Tibial nerve (tissue), 4 donors: Measurements from ENCODE around the gene CDK5.

Experiments used
- CTCF ChIP-seq, 5 experiments: fragments of 200-600 bp in 3 of 5; fragments of 450-650 bp in 2 of 5; sonication (generic) in 3 of 5; IDR thresholded peaks; one replicate each; pipeline ENCODE4 v1.5.1; 2016 to 2019; ENCODE audit warnings: antibody characterized with exemption in 5 of 5, mild to moderate bottlenecking in 3 of 5, moderate library complexity in 2 of 5
- EP300 ChIP-seq, 2 donors: sonication (generic); formaldehyde crosslinking; IDR thresholded peaks; one replicate each; pipeline ENCODE4 v1.6.1; 2017; ENCODE audit warnings: antibody characterized with exemption in 2 of 2, mild to moderate bottlenecking in 1 of 2
- POLR2A ChIP-seq, 2 donors: fragments of 450-650 bp; IDR thresholded peaks; one replicate each; pipeline ENCODE4 v1.6.1; 2017; ENCODE audit warnings: antibody characterized with exemption in 2 of 2, mild to moderate bottlenecking in 2 of 2, moderate library complexity in 2 of 2

GRCh38 chr7:151100921-151101320, 43.2 kb upstream of the CDK5 start:
- TF ChIP-seq POLR2A (IDR thresholded peaks at IDR 0.05) (no peak), CTCF (IDR thresholded peaks at IDR 0.05) (no peak), EP300 (IDR thresholded peaks at IDR 0.05) (no peak)
